ENCODE results near the gene CCL5. TPM values are rescaled to one million over a fixed set of nuclear protein-coding genes. Genes with fewer than 3 reads are reported as not detected.

CCL5 gene
- total and polyA plus RNA-seq, 10 of the 15 experiments (the other 5 are each of a cell fraction or from before 2014, with no cell fraction given) = 45.7 to 186 (median 90.8) TPM

DNA sequence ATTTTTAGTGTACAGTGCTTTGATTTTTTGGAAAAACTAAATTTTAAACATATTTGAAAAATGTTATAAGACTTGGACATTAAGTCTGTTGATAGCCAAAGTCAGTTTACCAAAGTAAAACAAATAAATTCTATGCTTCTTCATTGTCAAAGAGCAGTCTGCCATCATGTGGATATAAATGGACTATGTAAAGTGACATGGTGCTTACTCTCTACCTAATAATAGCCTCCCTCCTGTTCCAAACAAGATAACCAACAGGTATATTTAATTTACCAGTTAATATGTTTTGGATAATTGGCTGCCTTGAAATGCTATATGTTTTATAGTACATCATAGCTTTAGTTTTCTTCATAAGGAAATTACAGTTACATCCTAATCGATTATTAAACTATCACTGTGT is 55.0 kb downstream of the CCL5 start:
- no peaks in the 10 kb centered on the region for H3K4me1 ChIP-seq (ENCODE audit: control insufficient read depth, insufficient read depth, low read length)
- ATAC-seq (no peak), FAIRE-seq (no peak), DNase-seq (ENCODE audit: low read depth, low spot score) (no peak)
- POLR2A ChIA-PET = no interaction called here
- BruUV-seq (replicated peaks) = TSS peak; percentile 13
- H3K36me3 ChIP-seq (ENCODE audit: control insufficient read depth in 2 of 2, insufficient read depth in 2 of 2, low read length in 1 of 2) = peaks cover 1 to 29% of the 10 kb centered on the region in 2 experiments
- no peaks in the 10 kb centered on the region; the same call in 1 of the 2 replicates for H3K79me2 ChIP-seq (ENCODE audit: control insufficient read depth, insufficient read depth, low read length)
- H3K27ac ChIP-seq (ENCODE audit: control insufficient read depth, insufficient read depth) = no peak overlapping the region
- no peak overlapping the region for H3K4me2 ChIP-seq (ENCODE audit: control insufficient read depth, insufficient read depth)
- H3K4me3 ChIP-seq = no peak overlapping the region
- H3K9ac ChIP-seq (ENCODE audit: control insufficient read depth, insufficient read depth, low read length) = no peak overlapping the region
- 100% methylated on average over 1 of the region's 1 CpG for WGBS (ENCODE audit: insufficient coverage, insufficient replicate concordance, low lambda C conversion rate, missing lambda C conversion rate)
- H4K20me1 ChIP-seq (ENCODE audit: control insufficient read depth, insufficient read depth) = no peaks in the 10 kb centered on the region
- in situ Hi-C loops (cut with MboI) = no loop called here
- no peak for TF ChIP-seq STAT1 (conservative IDR thresholded peaks at IDR 0.05)
- no peak for TF ChIP-seq TCF3 (IDR thresholded peaks at IDR 0.05; ENCODE audit: borderline replicate concordance, insufficient read depth, low read depth, low read length)
- TF ChIP-seq SUZ12 (IDR thresholded peaks at IDR 0.05; ENCODE audit: unreplicated experiment) = no peak
- TF ChIP-seq, protein P1, sequence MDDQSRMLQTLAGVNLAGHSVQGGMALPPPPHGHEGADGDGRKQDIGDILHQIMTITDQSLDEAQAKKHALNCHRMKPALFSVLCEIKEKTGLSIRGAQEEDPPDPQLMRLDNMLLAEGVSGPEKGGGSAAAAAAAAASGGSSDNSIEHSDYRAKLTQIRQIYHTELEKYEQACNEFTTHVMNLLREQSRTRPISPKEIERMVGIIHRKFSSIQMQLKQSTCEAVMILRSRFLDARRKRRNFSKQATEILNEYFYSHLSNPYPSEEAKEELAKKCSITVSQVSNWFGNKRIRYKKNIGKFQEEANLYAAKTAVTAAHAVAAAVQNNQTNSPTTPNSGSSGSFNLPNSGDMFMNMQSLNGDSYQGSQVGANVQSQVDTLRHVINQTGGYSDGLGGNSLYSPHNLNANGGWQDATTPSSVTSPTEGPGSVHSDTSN (IDR thresholded peaks at IDR 0.05; ENCODE audit: insufficient replicate concordance, low read depth, low read length) = no peak
- no peak for TF ChIP-seq KLF5 (IDR thresholded peaks at IDR 0.05; ENCODE audit: partially characterized antibody)
- TF ChIP-seq BMI1 (IDR thresholded peaks at IDR 0.05; ENCODE audit: borderline replicate concordance) = no peak
- TF ChIP-seq IRF5 (IDR thresholded peaks at IDR 0.05; ENCODE audit: borderline replicate concordance) = no peak
- no peaks in the 10 kb centered on the region for H3K27me3 ChIP-seq (replicated peaks in 1 of 2; ENCODE audit: control insufficient read depth in 2 of 2, insufficient read depth in 2 of 2, low read length in 1 of 2)
- no peak overlapping the region for H2AFZ ChIP-seq (ENCODE audit: control insufficient read depth, low read depth, low read length)
- RAD21 ChIA-PET (ENCODE audit: unreplicated experiment) = no interaction called here
- intact Hi-C loops (cut with micrococcal nuclease; ENCODE audit: unreplicated experiment) = no loop called here
- SMC1A ChIA-PET (ENCODE audit: uncharacterized antibody, unreplicated experiment) = no interaction called here
- H3K9me3 ChIP-seq (replicated peaks; ENCODE audit: control insufficient read depth, insufficient read depth, low read length) = no peaks in the 10 kb centered on the region
- CTCF ChIA-PET = interaction anchor here (1.4 to 1.5 kb wide), 2 partner anchors 13 to 23 kb away, joined by 3 read pairs; no protein-coding TSS in a partner anchor

Small RNAs within 50 kb of the gene (small RNA-seq; reads per million reads assigned to genes)
- gene RF00100 = 266 reads per million, percentile 99 among the genes with 10 or more reads in this experiment

Other genes starting within 250 kb of the CCL5 start
Only the 7 nearest of the 15 such genes appear.
- not detected in 2 replicates for gene MMP28, start 84.7 kb downstream of the CCL5 start, total RNA-seq (2014; rRNA removed)
- not detected in 2 replicates for gene MMP28, start 84.7 kb downstream of the CCL5 start, total RNA-seq (2014; rRNA removed; fragmentation: Illumina TruSeq; extraction: Trizol)
- gene MMP28, start 84.7 kb downstream of the CCL5 start, total RNA-seq (2021) = not detected in 2 replicates
- not detected in 2 replicates for gene MMP28, start 84.7 kb downstream of the CCL5 start, polyA plus RNA-seq (2011; rRNA removed)
- gene MMP28, start 84.7 kb downstream of the CCL5 start, polyA plus RNA-seq (2014; fragmentation: Illumina TruSeq; extraction: Trizol) = not detected in 2 replicates
- gene MMP28, start 84.7 kb downstream of the CCL5 start, polyA plus RNA-seq (2014; fragmentation: Nextera tagmentation; extraction: Ambion mirVana) = not detected
- not detected in 2 replicates for gene MMP28, start 84.7 kb downstream of the CCL5 start, polyA plus RNA-seq (2014; rRNA removed)
- not detected for gene MMP28, start 84.7 kb downstream of the CCL5 start, polyA plus RNA-seq (2016; fragmentation: Nextera tagmentation; extraction: Ambion mirVana)
- gene TAF15, start 70.9 kb downstream of the CCL5 start, total RNA-seq (2014; rRNA removed) = 41.9 and 46.2 TPM in 2 replicates
- 38.9 and 49.9 TPM in 2 replicates for gene TAF15, start 70.9 kb downstream of the CCL5 start, total RNA-seq (2014; rRNA removed; fragmentation: Illumina TruSeq; extraction: Trizol)
- 202 and 205 TPM in 2 replicates for gene TAF15, start 70.9 kb downstream of the CCL5 start, total RNA-seq (2021)
- 49.4 and 75.4 TPM in 2 replicates for gene TAF15, start 70.9 kb downstream of the CCL5 start, polyA plus RNA-seq (2011; rRNA removed)
- 259 and 331 TPM in 2 replicates for gene TAF15, start 70.9 kb downstream of the CCL5 start, polyA plus RNA-seq (2014; fragmentation: Illumina TruSeq; extraction: Trizol)
- gene TAF15, start 70.9 kb downstream of the CCL5 start, polyA plus RNA-seq (2014; fragmentation: Nextera tagmentation; extraction: Ambion mirVana) = 10 to 100 TPM in 1 of 2 experiments, 1 to 10 TPM in 1; 9.5 to 17.1 TPM
- 131 and 137 TPM in 2 replicates for gene TAF15, start 70.9 kb downstream of the CCL5 start, polyA plus RNA-seq (2014; rRNA removed)
- gene TAF15, start 70.9 kb downstream of the CCL5 start, polyA plus RNA-seq (2016; fragmentation: Nextera tagmentation; extraction: Ambion mirVana) = 10 to 100 TPM; 24.2 to 25.5 TPM
- 0.11 TPM in 1 of 2 replicates, not detected in the other for gene HEATR9, start 11.5 kb downstream of the CCL5 start, total RNA-seq (2014; rRNA removed)
- gene HEATR9, start 11.5 kb downstream of the CCL5 start, total RNA-seq (2014; rRNA removed; fragmentation: Illumina TruSeq; extraction: Trizol) = 0.04 TPM in 1 of 2 replicates, not detected in the other
- 0.21 and 0.53 TPM in 2 replicates for gene HEATR9, start 11.5 kb downstream of the CCL5 start, total RNA-seq (2021)
- 0.43 and 0.50 TPM in 2 replicates for gene HEATR9, start 11.5 kb downstream of the CCL5 start, polyA plus RNA-seq (2011; rRNA removed)
- 0.08 and 0.12 TPM in 2 replicates for gene HEATR9, start 11.5 kb downstream of the CCL5 start, polyA plus RNA-seq (2014; fragmentation: Illumina TruSeq; extraction: Trizol)
- under 1 TPM; 0.11 to 0.14 TPM for gene HEATR9, start 11.5 kb downstream of the CCL5 start, polyA plus RNA-seq (2014; fragmentation: Nextera tagmentation; extraction: Ambion mirVana)
- 0.17 and 0.36 TPM in 2 replicates for gene HEATR9, start 11.5 kb downstream of the CCL5 start, polyA plus RNA-seq (2014; rRNA removed)
- not detected for gene HEATR9, start 11.5 kb downstream of the CCL5 start, polyA plus RNA-seq (2016; fragmentation: Nextera tagmentation; extraction: Ambion mirVana)
- gene RDM1, start 50.4 kb upstream of the CCL5 start, total RNA-seq (2014; rRNA removed) = 5.7 and 8.8 TPM in 2 replicates
- gene RDM1, start 50.4 kb upstream of the CCL5 start, total RNA-seq (2014; rRNA removed; fragmentation: Illumina TruSeq; extraction: Trizol) = 5.9 and 8.1 TPM in 2 replicates
- gene RDM1, start 50.4 kb upstream of the CCL5 start, total RNA-seq (2021) = 9.7 and 12.1 TPM in 2 replicates
- 18.4 and 21.8 TPM in 2 replicates for gene RDM1, start 50.4 kb upstream of the CCL5 start, polyA plus RNA-seq (2011; rRNA removed)
- gene RDM1, start 50.4 kb upstream of the CCL5 start, polyA plus RNA-seq (2014; fragmentation: Illumina TruSeq; extraction: Trizol) = 9.6 and 11.1 TPM in 2 replicates
- gene RDM1, start 50.4 kb upstream of the CCL5 start, polyA plus RNA-seq (2014; fragmentation: Nextera tagmentation; extraction: Ambion mirVana) = 10 to 100 TPM; 12.0 to 15.9 TPM
- gene RDM1, start 50.4 kb upstream of the CCL5 start, polyA plus RNA-seq (2014; rRNA removed) = 6.2 and 8.2 TPM in 2 replicates
- gene RDM1, start 50.4 kb upstream of the CCL5 start, polyA plus RNA-seq (2016; fragmentation: Nextera tagmentation; extraction: Ambion mirVana) = 10 to 100 TPM; 11.7 to 16.0 TPM
- gene LYZL6, start 63.4 kb upstream of the CCL5 start, total RNA-seq (2014; rRNA removed) = not detected in 2 replicates
- not detected in 2 replicates for gene LYZL6, start 63.4 kb upstream of the CCL5 start, total RNA-seq (2014; rRNA removed; fragmentation: Illumina TruSeq; extraction: Trizol)
- not detected in 2 replicates for gene LYZL6, start 63.4 kb upstream of the CCL5 start, total RNA-seq (2021)
- not detected in 2 replicates for gene LYZL6, start 63.4 kb upstream of the CCL5 start, polyA plus RNA-seq (2011; rRNA removed)
- gene LYZL6, start 63.4 kb upstream of the CCL5 start, polyA plus RNA-seq (2014; fragmentation: Illumina TruSeq; extraction: Trizol) = not detected in 2 replicates
- not detected for gene LYZL6, start 63.4 kb upstream of the CCL5 start, polyA plus RNA-seq (2014; fragmentation: Nextera tagmentation; extraction: Ambion mirVana)
- gene LYZL6, start 63.4 kb upstream of the CCL5 start, polyA plus RNA-seq (2014; rRNA removed) = not detected in 2 replicates
- gene LYZL6, start 63.4 kb upstream of the CCL5 start, polyA plus RNA-seq (2016; fragmentation: Nextera tagmentation; extraction: Ambion mirVana) = not detected
- gene CCL16, start 101.1 kb upstream of the CCL5 start, total RNA-seq (2014; rRNA removed) = not detected in 2 replicates
- not detected in 2 replicates for gene CCL16, start 101.1 kb upstream of the CCL5 start, total RNA-seq (2014; rRNA removed; fragmentation: Illumina TruSeq; extraction: Trizol)
- gene CCL16, start 101.1 kb upstream of the CCL5 start, total RNA-seq (2021) = not detected in 2 replicates
- gene CCL16, start 101.1 kb upstream of the CCL5 start, polyA plus RNA-seq (2011; rRNA removed) = not detected in 2 replicates
- gene CCL16, start 101.1 kb upstream of the CCL5 start, polyA plus RNA-seq (2014; fragmentation: Illumina TruSeq; extraction: Trizol) = not detected in 2 replicates
- gene CCL16, start 101.1 kb upstream of the CCL5 start, polyA plus RNA-seq (2014; fragmentation: Nextera tagmentation; extraction: Ambion mirVana) = not detected
- gene CCL16, start 101.1 kb upstream of the CCL5 start, polyA plus RNA-seq (2014; rRNA removed) = not detected in 2 replicates
- gene CCL16, start 101.1 kb upstream of the CCL5 start, polyA plus RNA-seq (2016; fragmentation: Nextera tagmentation; extraction: Ambion mirVana) = not detected
- not detected in 2 replicates for gene CCL14, start 106.4 kb upstream of the CCL5 start, total RNA-seq (2014; rRNA removed)
- gene CCL14, start 106.4 kb upstream of the CCL5 start, total RNA-seq (2014; rRNA removed; fragmentation: Illumina TruSeq; extraction: Trizol) = not detected in 2 replicates
- gene CCL14, start 106.4 kb upstream of the CCL5 start, total RNA-seq (2021) = not detected in 2 replicates
- not detected in 2 replicates for gene CCL14, start 106.4 kb upstream of the CCL5 start, polyA plus RNA-seq (2011; rRNA removed)
- not detected in 2 replicates for gene CCL14, start 106.4 kb upstream of the CCL5 start, polyA plus RNA-seq (2014; fragmentation: Illumina TruSeq; extraction: Trizol)
- gene CCL14, start 106.4 kb upstream of the CCL5 start, polyA plus RNA-seq (2014; fragmentation: Nextera tagmentation; extraction: Ambion mirVana) = not detected
- not detected in 2 replicates for gene CCL14, start 106.4 kb upstream of the CCL5 start, polyA plus RNA-seq (2014; rRNA removed)
- not detected for gene CCL14, start 106.4 kb upstream of the CCL5 start, polyA plus RNA-seq (2016; fragmentation: Nextera tagmentation; extraction: Ambion mirVana)

Measured in GM12878 (cell line).